Spinal cord (tissue), 10 donors: ENCODE results near the gene PGM2L1. TPM values are rescaled to one million over a fixed set of nuclear protein-coding genes. Genes with fewer than 3 reads are reported as not detected.
"Not testable (repeated sequence)": the region's sequence is repeated elsewhere in the genome, so short reads cannot be mapped to it uniquely, and the experiment has no call there.

Source experiments
- DNase-seq, 6 donors: peaks; one replicate each; pipeline versions ENCODE4 v3.0.0 to v3.0.0-alpha.2; 2013 to 2015; ENCODE audit warnings: low spot score in 6 of 6, low read depth in 4 of 6
- H3K27ac ChIP-seq: one replicate; pipeline ENCODE4 v1.5.1; 2013; ENCODE audit warnings: low read depth, low read length, control low read depth
- H3K27me3 ChIP-seq: one replicate; pipeline ENCODE4 v1.6.1; 2013; ENCODE audit warnings: low read length; ENCODE audit not compliant: control insufficient read depth, insufficient read depth
- H3K36me3 ChIP-seq: one replicate; pipeline ENCODE4 v1.6.1; 2013; ENCODE audit warnings: low read length; ENCODE audit not compliant: control insufficient read depth, insufficient read depth
- H3K4me1 ChIP-seq: one replicate; pipeline ENCODE4 v1.6.1; 2013; ENCODE audit warnings: low read length; ENCODE audit not compliant: control insufficient read depth, insufficient read depth
- H3K4me3 ChIP-seq: one replicate; pipeline ENCODE4 v1.5.1; 2013; ENCODE audit warnings: low read depth, low read length, control low read depth
- H3K9me3 ChIP-seq: one replicate; pipeline ENCODE4 v1.6.1; 2013; ENCODE audit warnings: low read length; ENCODE audit not compliant: control insufficient read depth, insufficient read depth
- WGBS: methylation state at CpG from one replicate; pipeline ENCODE4 v1.1.5; 2013; ENCODE audit warnings: missing lambda C conversion rate; ENCODE audit not compliant: insufficient coverage; 5-methylcytosine and 5-hydroxymethylcytosine counted together
- polyA plus RNA-seq, 2 donors: library from polyadenylated mRNA; unstranded; fragments of 120-200 nt; gene quantifications; one replicate each; pipeline ENCODE4 v1.2.1, GENCODE V29; 2013; ENCODE audit not compliant: insufficient read length in 2 of 2
- total RNA-seq, 2 donors: library from RNA; depleted of rRNA in 1 of 2; stranded (reverse); fragments of 120-200 nt in 1 of 2; fragments of >200 nt in 1 of 2; gene quantifications; one replicate each; pipeline versions ENCODE4 v1.2.3 to v1.2.4, GENCODE V29; 2013 to 2014
- donor health status: healthy.

The PGM2L1 gene
- total and polyA plus RNA-seq, 4 donors: 20.2 to 116 (median 61.4) TPM

GRCh38 chr11:74354036-74354435 lies 44.2 kb downstream of the PGM2L1 start:
- no CpG with 5 or more reads among the region's 3 CpGs for WGBS
- Histone ChIP-seq H3K36me3 (peaks cover 2% of the 10 kb centered on the region), H3K27me3 (no peaks in the 10 kb centered on the region), H3K27ac (no peak overlapping the region), H3K4me3 (no peak overlapping the region), H3K9me3 (no peaks in the 10 kb centered on the region), H3K4me1 (no peaks in the 10 kb centered on the region)
- no peak for DNase-seq

- Histone ChIP-seq H3K9me3 (no peaks in the 10 kb centered on the region), H3K27ac (no peak overlapping the region), H3K4me3 (no peak overlapping the region), H3K36me3 (peaks cover 2% of the 10 kb centered on the region), H3K27me3 (no peaks in the 10 kb centered on the region), H3K4me1 (no peaks in the 10 kb centered on the region)
- 75% methylated on average over 2 of the region's 2 CpGs for WGBS
- peak in 1 of 6 donors; percentile 17 for DNase-seq
Observed at GRCh38 chr11:74347381-74347780, 50.9 kb downstream of the PGM2L1 start.

- Histone ChIP-seq H3K36me3 (no peaks in the 10 kb centered on the region), H3K27ac (no peak overlapping the region), H3K9me3 (no peaks in the 10 kb centered on the region), H3K27me3 (no peaks in the 10 kb centered on the region), H3K4me1 (no peaks in the 10 kb centered on the region), H3K4me3 (no peak overlapping the region)
- no CpG with 5 or more reads among the region's 1 CpG for WGBS
- DNase-seq: no peak
Observed at GRCh38 chr11:74345420-74345819, 52.8 kb downstream of the PGM2L1 start.

- no peaks in the 10 kb centered on the region for H3K4me1 ChIP-seq
- no peak overlapping the region for H3K4me3 ChIP-seq
- no peak overlapping the region for H3K27ac ChIP-seq
- WGBS: no CpG with 5 or more reads among the region's 1 CpG
- H3K36me3 ChIP-seq: no peaks in the 10 kb centered on the region
- no peaks in the 10 kb centered on the region for H3K27me3 ChIP-seq
- H3K9me3 ChIP-seq: no peaks in the 10 kb centered on the region
- DNase-seq: no peak
Observed at GRCh38 chr11:74341921-74342320, 56.3 kb downstream of the PGM2L1 start.

- Histone ChIP-seq H3K9me3 (no peaks in the 10 kb centered on the region), H3K4me3 (no peak overlapping the region), H3K36me3 (no peaks in the 10 kb centered on the region), H3K27ac (no peak overlapping the region), H3K27me3 (no peaks in the 10 kb centered on the region), H3K4me1 (no peaks in the 10 kb centered on the region)
- DNase-seq: no peak
Observed at GRCh38 chr11:74339619-74340018, 58.6 kb downstream of the PGM2L1 start.

GRCh38 chr11:74338963-74339362 lies 59.3 kb downstream of the PGM2L1 start:
- WGBS: 43% methylated on average over 2 of the region's 6 CpGs
- Histone ChIP-seq H3K4me3 (no peak overlapping the region), H3K4me1 (no peaks in the 10 kb centered on the region), H3K36me3 (no peaks in the 10 kb centered on the region), H3K27me3 (no peaks in the 10 kb centered on the region), H3K27ac (no peak overlapping the region), H3K9me3 (no peaks in the 10 kb centered on the region)
- DNase-seq: no peak

- Histone ChIP-seq H3K4me3 (no peak overlapping the region), H3K9me3 (no peaks in the 10 kb centered on the region), H3K4me1 (no peaks in the 10 kb centered on the region), H3K27ac (no peak overlapping the region), H3K36me3 (peaks cover under 1% of the 10 kb centered on the region), H3K27me3 (no peaks in the 10 kb centered on the region)
- no peak for DNase-seq
- no CpG with 5 or more reads among the region's 1 CpG for WGBS
Observed at GRCh38 chr11:74333193-74333592, 65.0 kb downstream of the PGM2L1 start.

- no CpG with 5 or more reads among the region's 1 CpG for WGBS
- no peaks in the 10 kb centered on the region for H3K4me1 ChIP-seq
- no peak overlapping the region for H3K27ac ChIP-seq
Observed at GRCh38 chr11:74332291-74332690, 65.9 kb downstream of the PGM2L1 start.

GRCh38 chr11:74331000-74331399 lies 67.2 kb downstream of the PGM2L1 start:
- not testable (repeated sequence) for H3K9me3 ChIP-seq, H3K4me3 ChIP-seq, H3K27ac ChIP-seq, H3K4me1 ChIP-seq, H3K36me3 ChIP-seq, H3K27me3 ChIP-seq
- DNase-seq: peak in 1 of 6 donors; percentile 43
- 100% methylated on average over 2 of the region's 6 CpGs for WGBS

More at GRCh38 chr11:74332291-74332690, 65.9 kb downstream of the PGM2L1 start:
- Histone ChIP-seq H3K9me3 (no peaks in the 10 kb centered on the region), H3K36me3 (peaks cover 4% of the 10 kb centered on the region), H3K4me3 (no peak overlapping the region), H3K27me3 (no peaks in the 10 kb centered on the region)
- no peak for DNase-seq

GRCh38 chr11:74330075-74330858 lies 68.0 kb downstream of the PGM2L1 start:
- no peak for DNase-seq
- Histone ChIP-seq H3K4me1 (peaks cover 8% of the 10 kb centered on the region), H3K36me3 (peaks cover 4% of the 10 kb centered on the region), H3K9me3 (no peaks in the 10 kb centered on the region), H3K27ac (no peak overlapping the region), H3K27me3 (no peaks in the 10 kb centered on the region), H3K4me3 (no peak overlapping the region)
